IMR-90 (cell line): Measurements from ENCODE around the gene PPIL4. TPM values are rescaled to one million over a fixed set of nuclear protein-coding genes. Genes with fewer than 3 reads are reported as not detected.

Source experiments
- ATAC-seq: fragments of 200-7000 bp; cut with Tn5 transposase; 2 replicates; pipeline ENCODE4 v1.9.1; 2020; ENCODE audit warnings: low read depth, mild to moderate bottlenecking, moderate library complexity
- BruUV-seq: library from RNA; stranded (reverse); fragments of 400-500 nt; replicated peaks from 2 replicates; lab custom pipeline; 2021; lab: Mats Ljungman, UMichigan
- CTCF ChIA-PET: fragments of 300-600 bp; formaldehyde crosslinking; extraction: SDS; loops from one replicate; lab custom pipeline; 2021; ENCODE audit warnings: antibody characterized with exemption; lab: Yijun Ruan, JAX
- POLR2A ChIA-PET: fragments of 300-600 bp; sonication (Branson Sonifier 250); formaldehyde crosslinking; loops from one replicate; lab custom pipeline; 2022; ENCODE audit warnings: antibody characterized with exemption; ENCODE audit not compliant: unreplicated experiment; lab: Charles Lee
- DNase-seq: peaks from one replicate; pipeline ENCODE4 v3.0.0; 2013
- H2AFZ ChIP-seq: replicated peaks from 2 replicates; pipeline ENCODE3; 2013; ENCODE audit warnings: low read length, mild to moderate bottlenecking; ENCODE audit not compliant: poor library complexity
- H2AK5ac ChIP-seq: 2 replicates; pipeline ENCODE4 v1.6.1; 2013; ENCODE audit warnings: low read depth, low read length, inconsistent platforms
- H2AK9ac ChIP-seq: replicated peaks from 2 replicates; pipeline ENCODE3; 2013; ENCODE audit warnings: mild to moderate bottlenecking, low read depth, low read length, moderate library complexity; ENCODE audit not compliant: poor library complexity
- H2BK120ac ChIP-seq: 2 replicates; pipeline ENCODE4 v1.6.1; 2013; ENCODE audit warnings: low read depth, low read length, inconsistent platforms
- H2BK15ac ChIP-seq: 3 replicates; pipeline ENCODE4 v1.6.1; 2013; ENCODE audit warnings: low read depth, low read length, inconsistent platforms
- H2BK20ac ChIP-seq: 2 replicates; pipeline ENCODE4 v1.6.1; 2013; ENCODE audit warnings: low read depth, mild to moderate bottlenecking, inconsistent platforms, low read length, moderate library complexity
- H2BK5ac ChIP-seq: 2 replicates; pipeline ENCODE4 v1.6.1; 2013; ENCODE audit warnings: mild to moderate bottlenecking, low read depth, low read length, inconsistent platforms; ENCODE audit not compliant: poor library complexity, severe bottlenecking
- H3K14ac ChIP-seq: replicated peaks from 2 replicates; pipeline ENCODE4 v1.6.1; 2013; ENCODE audit warnings: low read depth, low read length, inconsistent platforms
- H3K18ac ChIP-seq: 2 replicates; pipeline ENCODE4 v1.6.1; 2013; ENCODE audit warnings: low read depth, low read length, control low read depth
- H3K23ac ChIP-seq: 2 replicates; pipeline ENCODE4 v1.6.1; 2013; ENCODE audit warnings: low read depth, low read length, inconsistent platforms
- H3K27ac ChIP-seq: 2 replicates; pipeline ENCODE4 v1.5.1; 2013; ENCODE audit warnings: mild to moderate bottlenecking, control low read depth, low read length; ENCODE audit not compliant: insufficient read depth
- H3K27me3 ChIP-seq: 2 replicates; pipeline ENCODE4 v1.6.1; 2013; ENCODE audit warnings: low read length; ENCODE audit not compliant: control insufficient read depth, insufficient read depth
- H3K36me3 ChIP-seq: 2 replicates; pipeline ENCODE4 v1.6.1; 2013; ENCODE audit warnings: low read length, mixed read lengths; ENCODE audit not compliant: control insufficient read depth, insufficient read depth
- H3K4ac ChIP-seq: 2 replicates; pipeline ENCODE4 v1.6.1; 2013; ENCODE audit warnings: low read depth, low read length, inconsistent platforms
- H3K4me1 ChIP-seq: 2 replicates; pipeline ENCODE4 v1.6.1; 2013; ENCODE audit warnings: low read length, mixed read lengths; ENCODE audit not compliant: control insufficient read depth, insufficient read depth
- H3K4me2 ChIP-seq: 2 replicates; pipeline ENCODE4 v1.6.1; 2013; ENCODE audit warnings: low read depth, mild to moderate bottlenecking, control low read depth, low read length, moderate library complexity
- H3K4me3 ChIP-seq: 2 replicates; pipeline ENCODE4 v1.5.1; 2013; ENCODE audit warnings: low read depth, mild to moderate bottlenecking, control low read depth, low read length, moderate library complexity; ENCODE audit not compliant: insufficient read depth
- H3K56ac ChIP-seq: 2 replicates; pipeline ENCODE4 v1.6.1; 2013; ENCODE audit warnings: low read length, inconsistent platforms; ENCODE audit not compliant: insufficient read depth; ENCODE audit errors: extremely low read depth
- H3K79me1 ChIP-seq, 2 experiments: 2 replicates each; pipeline ENCODE4 v1.6.1; 2013; ENCODE audit warnings: low read length in 2 of 2, inconsistent platforms in 1 of 2, low read depth in 1 of 2
- H3K9ac ChIP-seq: 2 replicates; pipeline ENCODE4 v1.6.1; 2013; ENCODE audit warnings: low read depth, low read length, control low read depth
- H3K9me1 ChIP-seq: 2 replicates; pipeline ENCODE4 v1.6.1; 2013; ENCODE audit warnings: low read length, inconsistent platforms; ENCODE audit not compliant: insufficient read depth
- H3K9me3 ChIP-seq: 2 replicates; pipeline ENCODE4 v1.6.1; 2013; ENCODE audit warnings: low read length; ENCODE audit not compliant: control insufficient read depth, insufficient read depth
- H4K20me1 ChIP-seq: 2 replicates; pipeline ENCODE4 v1.6.1; 2013; ENCODE audit warnings: low read length, inconsistent platforms; ENCODE audit not compliant: insufficient read depth
- H4K5ac ChIP-seq: 2 replicates; pipeline ENCODE4 v1.6.1; 2013; ENCODE audit warnings: mild to moderate bottlenecking, low read depth, low read length, control low read depth
- H4K8ac ChIP-seq, 2 experiments: 2 replicates each; pipeline ENCODE4 v1.6.1; 2013; ENCODE audit warnings: low read depth in 2 of 2, low read length in 2 of 2, control low read depth in 1 of 2, inconsistent platforms in 1 of 2
- H4K91ac ChIP-seq: 2 replicates; pipeline ENCODE4 v1.6.1; 2013; ENCODE audit warnings: low read depth, low read length, inconsistent platforms; ENCODE audit not compliant: insufficient read depth
- BHLHE40 ChIP-seq: fragments of 150-350 bp; IDR thresholded peaks from 2 replicates; pipeline ENCODE4 v1.6.1; 2016; ENCODE audit warnings: mild to moderate bottlenecking, low read depth, low read length
- CEBPB ChIP-seq: IDR thresholded peaks from 2 replicates; pipeline ENCODE4 v1.6.1; 2012; ENCODE audit warnings: low read depth, low read length, improper control_type of control experiment
- CHD1 ChIP-seq: IDR thresholded peaks from 2 replicates; pipeline ENCODE4 v1.6.1; 2012; ENCODE audit warnings: low read depth, low read length, improper control_type of control experiment
- CTCF ChIP-seq: conservative IDR thresholded peaks from 2 replicates; pipeline ENCODE4 v1.5.1; 2012; ENCODE audit warnings: mild to moderate bottlenecking, low read depth, low read length, improper control_type of control experiment
- ELK1 ChIP-seq: fragments of 150-350 bp; IDR thresholded peaks from 2 replicates; pipeline ENCODE4 v1.6.1; 2016; ENCODE audit warnings: low read depth, mild to moderate bottlenecking, low read length, moderate library complexity, borderline replicate concordance
- FOS ChIP-seq: fragments of 150-350 bp; IDR thresholded peaks from 2 replicates; pipeline ENCODE4 v1.6.1; 2016; ENCODE audit warnings: low read depth, low read length
- MAFK ChIP-seq: IDR thresholded peaks from 2 replicates; pipeline ENCODE4 v1.6.1; 2012; ENCODE audit warnings: low read depth, low read length, improper control_type of control experiment
- MAZ ChIP-seq: IDR thresholded peaks from 2 replicates; pipeline ENCODE4 v1.6.1; 2012; ENCODE audit warnings: low read depth, mild to moderate bottlenecking, low read length, improper control_type of control experiment, moderate library complexity, borderline replicate concordance
- MXI1 ChIP-seq: IDR thresholded peaks from 2 replicates; pipeline ENCODE4 v1.6.1; 2012; ENCODE audit warnings: low read depth, mild to moderate bottlenecking, low read length, moderate library complexity, borderline replicate concordance
- NFE2L2 ChIP-seq: fragments of 150-350 bp; IDR thresholded peaks from 2 replicates; pipeline ENCODE4 v1.6.1; 2016; ENCODE audit warnings: low read depth, mild to moderate bottlenecking, low read length
- POLR2A ChIP-seq: IDR thresholded peaks from 2 replicates; pipeline ENCODE4 v1.6.1; 2012; ENCODE audit warnings: mild to moderate bottlenecking, low read depth, low read length
- RAD21 ChIP-seq: IDR thresholded peaks from 2 replicates; pipeline ENCODE4 v1.6.1; 2012; ENCODE audit warnings: low read length, improper control_type of control experiment
- RCOR1 ChIP-seq: IDR thresholded peaks from 2 replicates; pipeline ENCODE4 v1.6.1; 2012; ENCODE audit warnings: mild to moderate bottlenecking, low read length, improper control_type of control experiment; ENCODE audit not compliant: insufficient replicate concordance
- RFX5 ChIP-seq: IDR thresholded peaks from 2 replicates; pipeline ENCODE4 v1.8.0; 2012; ENCODE audit warnings: low read depth, mild to moderate bottlenecking, low read length, moderate library complexity
- SMC3 ChIP-seq: fragments of 150-350 bp; IDR thresholded peaks from 2 replicates; pipeline ENCODE4 v1.6.1; 2016; ENCODE audit warnings: low read depth, mild to moderate bottlenecking, antibody characterized with exemption, low read length, moderate library complexity
- USF2 ChIP-seq: fragments of 150-350 bp; IDR thresholded peaks from 2 replicates; pipeline ENCODE4 v1.6.1; 2017; ENCODE audit warnings: mild to moderate bottlenecking, antibody characterized with exemption, low read length, low read depth
- WGBS, 2 experiments: methylation state at CpG; one replicate each; pipeline versions ENCODE4 v1.1.5 to v1.1.7; 2013; ENCODE audit warnings: missing lambda C conversion rate in 2 of 2; ENCODE audit not compliant: insufficient read length in 1 of 2; ENCODE audit errors: extremely low coverage in 2 of 2; 5-methylcytosine and 5-hydroxymethylcytosine counted together
- dilution Hi-C: fragments of 300-500 bp; cut with HindIII; formaldehyde crosslinking; loops from one replicate; pipeline ENCODE4 v1.14.3; 2018; ENCODE audit warnings: low sequenced_read_pairs; ENCODE audit not compliant: unreplicated experiment
- in situ Hi-C: fragments of 300-500 bp; cut with MboI; formaldehyde crosslinking; loops from 3 replicates; pipeline ENCODE4 v1.14.3; 2019; ENCODE audit warnings: low sequenced_read_pairs, inconsistent platforms, mixed read lengths
- intact Hi-C: fragments of 100-400 bp; cut with micrococcal nuclease; formaldehyde crosslinking; loops from 2 replicates; pipeline ENCODE4 v1.10.0; 2022
- polyA plus RNA-seq, 3 experiments: library from polyadenylated mRNA; depleted of rRNA; stranded (reverse); fragments of >200 nt; gene quantifications; 2 replicates each; pipeline ENCODE4 v1.2.3, GENCODE V29; 2012; ENCODE audit warnings: low replicate concordance in 1 of 3
- total RNA-seq: library from RNA; depleted of rRNA; stranded (reverse); fragments of >200 nt; gene quantifications from 2 replicates; pipeline ENCODE4 v1.2.3, GENCODE V29; 2012

PPIL4 gene
- total and polyA plus RNA-seq, 2 of the 4 experiments (the other 2 are of a cell fraction), result 10.6 to 13.3 TPM

GRCh38 chr6:149529650-149530049 lies 16.2 kb downstream of the PPIL4 start:
- Histone ChIP-seq H4K5ac (no peak overlapping the region), H3K4me1 (no peaks in the 10 kb centered on the region), H3K4me2 (no peak overlapping the region), H2BK15ac (no peak overlapping the region), H3K14ac (no peak overlapping the region), H3K27me3 (no peaks in the 10 kb centered on the region), H4K8ac (no peak overlapping the region), H3K56ac (no peak overlapping the region), H3K36me3 (peaks cover 34% of the 10 kb centered on the region), H4K20me1 (no peaks in the 10 kb centered on the region), H2BK5ac (no peak overlapping the region), H3K27ac (no peak overlapping the region), H3K4me3 (no peak overlapping the region), H2BK120ac (no peak overlapping the region), H3K79me1 (peaks cover 7 to 17% of the 10 kb centered on the region in 2 experiments; a peak in 3 of 4 replicates), H3K4ac (no peak overlapping the region), H4K91ac (no peak overlapping the region), H3K23ac (no peak overlapping the region), H3K18ac (no peak overlapping the region), H2BK20ac (no peak overlapping the region), H2AK9ac (no peak overlapping the region), H3K9me1 (no peaks in the 10 kb centered on the region), H3K9ac (no peak overlapping the region), H2AK5ac (no peak overlapping the region), H2AFZ (no peak overlapping the region), H3K9me3 (no peaks in the 10 kb centered on the region)
- in situ Hi-C loops (no loop called here), intact Hi-C loops (no loop called here), dilution Hi-C loops (no loop called here)
- POLR2A ChIA-PET, result interaction anchor here (0.6 kb wide), 1 partner anchor 17 kb away, joined by 3 read pairs; no protein-coding TSS in a partner anchor
- CTCF ChIA-PET, result no interaction called here
- DNase-seq (no peak), ATAC-seq (no peak)
- WGBS, 2 experiments, result 98% methylated on average over 4 of the region's 5 CpGs; no CpG with 5 or more reads in 1 of the 2 experiments
- TF ChIP-seq POLR2A (no peak), MXI1 (no peak), MAZ (no peak), FOS (no peak), RCOR1 (no peak), MAFK (no peak), RAD21 (no peak), CTCF (no peak), USF2 (no peak), BHLHE40 (no peak), ELK1 (no peak), RFX5 (no peak), CEBPB (no peak), CHD1 (no peak), SMC3 (no peak), NFE2L2 (no peak)
- no TSS peak for BruUV-seq
